NCI-H446 (cell line): Measurements from ENCODE around the gene SFTA2.
"Not testable (repeated sequence)": the region's sequence is repeated elsewhere in the genome, so short reads cannot be mapped to it uniquely, and the experiment has no call there.

Source experiments
- DNase-seq, 2 experiments: peaks; one replicate each; lab custom pipeline; 2025; lab: John Stamatoyannopoulos, UW

SFTA2 gene

GRCh38 chr6:30931969-30932645, at the start of gene SFTA2:
TSS of gene SFTA2 (minus strand) at chr6:30932170. CDS start at chr6:30932096, 74 bp downstream.
- DNase-seq = no peak

GRCh38 chr6:30979690-30980089, 47.7 kb upstream of the SFTA2 start:
- DNase-seq = no peak

- no peak for DNase-seq
These were observed 47.2 kb upstream of the SFTA2 start for GRCh38 chr6:30979141-30979540.

GRCh38 chr6:30974490-30975252, 42.7 kb upstream of the SFTA2 start:
- no peak for DNase-seq

- DNase-seq = no peak
These were observed 40.8 kb upstream of the SFTA2 start for GRCh38 chr6:30972816-30973215.

GRCh38 chr6:30970946-30971345, 39.0 kb upstream of the SFTA2 start:
- no peak for DNase-seq

- DNase-seq = not testable (repeated sequence)
These were observed 37.2 kb upstream of the SFTA2 start for GRCh38 chr6:30969171-30969570.

GRCh38 chr6:30966154-30966553, 34.2 kb upstream of the SFTA2 start:
- DNase-seq = no peak

- DNase-seq = no peak
These were observed 33.2 kb upstream of the SFTA2 start for GRCh38 chr6:30965140-30965601.

GRCh38 chr6:30964075-30964474, 32.1 kb upstream of the SFTA2 start:
- DNase-seq = no peak

GRCh38 chr6:30963641-30964040, 31.7 kb upstream of the SFTA2 start:
- no peak for DNase-seq

GRCh38 chr6:30962716-30963115, 30.7 kb upstream of the SFTA2 start:
- DNase-seq = no peak

- no peak for DNase-seq
These were observed 29.1 kb upstream of the SFTA2 start for GRCh38 chr6:30960907-30961673.

- DNase-seq = no peak
These were observed 25.7 kb upstream of the SFTA2 start for GRCh38 chr6:30957716-30958115.

- no peak for DNase-seq
These were observed 23.5 kb upstream of the SFTA2 start for GRCh38 chr6:30955367-30956042.

- DNase-seq = no peak
These were observed 22.8 kb upstream of the SFTA2 start for GRCh38 chr6:30954631-30955366.

GRCh38 chr6:30951907-30952469, 20.0 kb upstream of the SFTA2 start:
- no peak for DNase-seq

GRCh38 chr6:30948811-30949210, 16.8 kb upstream of the SFTA2 start:
- DNase-seq = no peak

GRCh38 chr6:30947231-30947630, 15.3 kb upstream of the SFTA2 start:
- DNase-seq = no peak

GRCh38 chr6:30945281-30945680, 13.3 kb upstream of the SFTA2 start:
- no peak for DNase-seq

GRCh38 chr6:30944051-30944450, 12.1 kb upstream of the SFTA2 start:
- DNase-seq = no peak
